Panc1 (cell line): ENCODE data around the gene TRIL. TPM values are rescaled to one million over a fixed set of nuclear protein-coding genes. Genes with fewer than 3 reads are reported as not detected.

Experiments
- ATAC-seq: fragments of 200-7000 bp; cut with Tn5 transposase; 2 replicates; pipeline ENCODE4 v1.9.1; 2020; ENCODE audit warnings: mild to moderate bottlenecking, moderate library complexity
- BruUV-seq: library from RNA; stranded (reverse); fragments of 400-500 nt; replicated peaks from 2 replicates; lab custom pipeline; 2021; lab: Mats Ljungman, UMichigan
- CTCF ChIA-PET: fragments of 300-600 bp; sonication (Branson Sonifier 250); formaldehyde crosslinking; loops from one replicate; lab custom pipeline; 2022; ENCODE audit warnings: antibody characterized with exemption; lab: Charles Lee
- POLR2A ChIA-PET: fragments of 300-600 bp; sonication (Branson Sonifier 250); formaldehyde crosslinking; loops from one replicate; lab custom pipeline; 2022; ENCODE audit warnings: antibody characterized with exemption; lab: Charles Lee
- DNase-seq: peaks from one replicate; pipeline ENCODE4 v3.0.0-alpha.2; 2010; ENCODE audit warnings: low read depth, low spot score
- H3K27ac ChIP-seq: 2 replicates; pipeline ENCODE4 v1.5.1; 2011; ENCODE audit warnings: mild to moderate bottlenecking, low read length, inconsistent platforms
- H3K27me3 ChIP-seq: fragments of 200-500 bp; sonication (Bioruptor generic); 2 replicates; pipeline ENCODE4 v1.6.0; 2014; ENCODE audit warnings: low read length, inconsistent platforms; ENCODE audit not compliant: control insufficient read depth, insufficient read depth
- H3K36me3 ChIP-seq: fragments of 200-500 bp; sonication (Bioruptor generic); 2 replicates; pipeline ENCODE4 v1.5.1; 2014; ENCODE audit warnings: inconsistent platforms, mild to moderate bottlenecking, low read length, moderate library complexity; ENCODE audit not compliant: control insufficient read depth, insufficient read depth
- H3K4me1 ChIP-seq: 2 replicates; pipeline ENCODE4 v1.5.1; 2011; ENCODE audit warnings: inconsistent platforms, mild to moderate bottlenecking, low read length, moderate library complexity; ENCODE audit not compliant: control insufficient read depth, insufficient read depth
- H3K4me3 ChIP-seq, 2 experiments: 2 replicates each; pipeline ENCODE4 v1.5.1; 2011 to 2012; ENCODE audit warnings: low read depth in 2 of 2, low read length in 2 of 2, mild to moderate bottlenecking in 2 of 2, inconsistent platforms in 1 of 2, moderate library complexity in 1 of 2
- H3K9me3 ChIP-seq: fragments of 200-500 bp; sonication (Bioruptor generic); 2 replicates; pipeline ENCODE4 v1.5.1; 2014; ENCODE audit warnings: low read depth, mild to moderate bottlenecking, inconsistent platforms, low read length, moderate library complexity; ENCODE audit not compliant: control insufficient read depth, insufficient read depth
- POLR2AphosphoS5 ChIP-seq: IDR thresholded peaks from 2 replicates; pipeline ENCODE4 v1.6.1; 2012; ENCODE audit warnings: mild to moderate bottlenecking, low read depth, low read length, moderate library complexity
- TCF7L2 ChIP-seq: IDR thresholded peaks from 2 replicates; pipeline ENCODE4 v1.6.1; 2011; ENCODE audit warnings: mild to moderate bottlenecking, low read depth, low read length, inconsistent platforms
- in situ Hi-C: cut with HindIII; loops from 2 replicates; pipeline ENCODE4 v1.10.0; 2016; ENCODE audit warnings: low sequenced_read_pairs, low pct_unique_long_range_greater_than_20kb
- intact Hi-C: fragments of 100-400 bp; cut with micrococcal nuclease; formaldehyde crosslinking; loops from one replicate; pipeline ENCODE4 v1.10.0; 2022; ENCODE audit not compliant: unreplicated experiment
- total RNA-seq: library from RNA; stranded (reverse); gene quantifications from one replicate; pipeline ENCODE4 v1.2.1, GENCODE V29; 2021; ENCODE audit not compliant: unreplicated experiment
- TF ChIP-seq, protein P1 (sequence below): fragments of 450-650 bp; IDR thresholded peaks from 2 replicates; pipeline ENCODE4 v1.5.1; 2017; ENCODE audit warnings: mild to moderate bottlenecking
- TF ChIP-seq, protein P2 (sequence below), 2 experiments: IDR thresholded peaks; 2 replicates each; pipeline ENCODE4 v1.6.1; 2011 to 2012; ENCODE audit warnings: low read depth in 2 of 2, control low read depth in 1 of 2, low read length in 1 of 2, mild to moderate bottlenecking in 1 of 2, moderate library complexity in 1 of 2; ENCODE audit not compliant: insufficient read depth in 1 of 2

TRIL gene
- total RNA-seq, 1 experiment from 2014 or later = not detected

DNA sequence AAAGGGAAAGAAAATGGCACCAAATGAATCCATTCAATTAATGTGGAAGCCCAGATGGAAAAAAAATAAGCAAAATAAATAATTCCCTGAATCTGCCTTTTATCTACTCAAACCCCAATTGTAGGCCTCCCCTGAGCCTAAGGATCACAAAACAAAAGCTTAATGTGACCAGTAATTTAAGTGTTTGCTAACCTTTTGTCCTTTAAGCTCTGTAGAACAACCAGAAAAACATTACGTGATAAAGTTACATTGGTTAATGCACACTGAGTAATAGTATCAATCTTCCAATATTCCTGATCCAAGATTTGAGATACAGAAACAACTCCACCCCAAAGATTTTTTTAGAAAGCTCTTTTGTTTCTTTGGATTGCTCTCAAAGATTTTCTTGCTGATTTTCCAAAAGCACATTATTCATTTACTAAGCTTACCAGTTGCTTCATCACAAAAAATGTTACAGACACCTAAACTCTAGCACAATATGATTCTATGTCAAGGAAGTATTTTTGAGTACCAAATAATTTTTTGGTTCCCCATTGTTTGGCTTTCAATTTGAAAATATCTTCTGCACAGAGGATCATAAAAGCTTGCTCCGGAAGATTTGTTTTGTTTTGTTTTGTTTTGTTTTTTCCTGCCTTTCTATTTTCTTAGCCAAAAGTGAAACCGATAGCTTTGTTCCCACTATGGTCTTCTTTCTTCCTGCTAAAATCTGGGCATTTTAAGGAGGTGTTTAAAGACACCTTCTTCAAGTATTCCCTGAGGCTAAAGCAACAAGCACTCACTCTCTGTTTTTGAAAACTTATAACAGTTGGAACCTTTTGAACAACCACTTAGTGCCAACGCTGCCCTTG lies 54.2 kb downstream of the TRIL start:
- ATAC-seq (no peak), DNase-seq (no peak)
- Histone ChIP-seq H3K27ac (no peak overlapping the region), H3K36me3 (no peaks in the 10 kb centered on the region), H3K9me3 (no peaks in the 10 kb centered on the region), H3K27me3 (peaks cover 14% of the 10 kb centered on the region), H3K4me3 (peak overlapping the region in 1 of 2 experiments; percentile 19; a peak in 2 of 4 replicates), H3K4me1 (no peaks in the 10 kb centered on the region)
- intact Hi-C loops = no loop called here
- BruUV-seq = no TSS peak
- TF ChIP-seq TCF7L2 (no peak), POLR2AphosphoS5 (no peak)
- TF ChIP-seq, protein P1, sequence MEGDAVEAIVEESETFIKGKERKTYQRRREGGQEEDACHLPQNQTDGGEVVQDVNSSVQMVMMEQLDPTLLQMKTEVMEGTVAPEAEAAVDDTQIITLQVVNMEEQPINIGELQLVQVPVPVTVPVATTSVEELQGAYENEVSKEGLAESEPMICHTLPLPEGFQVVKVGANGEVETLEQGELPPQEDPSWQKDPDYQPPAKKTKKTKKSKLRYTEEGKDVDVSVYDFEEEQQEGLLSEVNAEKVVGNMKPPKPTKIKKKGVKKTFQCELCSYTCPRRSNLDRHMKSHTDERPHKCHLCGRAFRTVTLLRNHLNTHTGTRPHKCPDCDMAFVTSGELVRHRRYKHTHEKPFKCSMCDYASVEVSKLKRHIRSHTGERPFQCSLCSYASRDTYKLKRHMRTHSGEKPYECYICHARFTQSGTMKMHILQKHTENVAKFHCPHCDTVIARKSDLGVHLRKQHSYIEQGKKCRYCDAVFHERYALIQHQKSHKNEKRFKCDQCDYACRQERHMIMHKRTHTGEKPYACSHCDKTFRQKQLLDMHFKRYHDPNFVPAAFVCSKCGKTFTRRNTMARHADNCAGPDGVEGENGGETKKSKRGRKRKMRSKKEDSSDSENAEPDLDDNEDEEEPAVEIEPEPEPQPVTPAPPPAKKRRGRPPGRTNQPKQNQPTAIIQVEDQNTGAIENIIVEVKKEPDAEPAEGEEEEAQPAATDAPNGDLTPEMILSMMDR = no peak
- TF ChIP-seq, protein P2, sequence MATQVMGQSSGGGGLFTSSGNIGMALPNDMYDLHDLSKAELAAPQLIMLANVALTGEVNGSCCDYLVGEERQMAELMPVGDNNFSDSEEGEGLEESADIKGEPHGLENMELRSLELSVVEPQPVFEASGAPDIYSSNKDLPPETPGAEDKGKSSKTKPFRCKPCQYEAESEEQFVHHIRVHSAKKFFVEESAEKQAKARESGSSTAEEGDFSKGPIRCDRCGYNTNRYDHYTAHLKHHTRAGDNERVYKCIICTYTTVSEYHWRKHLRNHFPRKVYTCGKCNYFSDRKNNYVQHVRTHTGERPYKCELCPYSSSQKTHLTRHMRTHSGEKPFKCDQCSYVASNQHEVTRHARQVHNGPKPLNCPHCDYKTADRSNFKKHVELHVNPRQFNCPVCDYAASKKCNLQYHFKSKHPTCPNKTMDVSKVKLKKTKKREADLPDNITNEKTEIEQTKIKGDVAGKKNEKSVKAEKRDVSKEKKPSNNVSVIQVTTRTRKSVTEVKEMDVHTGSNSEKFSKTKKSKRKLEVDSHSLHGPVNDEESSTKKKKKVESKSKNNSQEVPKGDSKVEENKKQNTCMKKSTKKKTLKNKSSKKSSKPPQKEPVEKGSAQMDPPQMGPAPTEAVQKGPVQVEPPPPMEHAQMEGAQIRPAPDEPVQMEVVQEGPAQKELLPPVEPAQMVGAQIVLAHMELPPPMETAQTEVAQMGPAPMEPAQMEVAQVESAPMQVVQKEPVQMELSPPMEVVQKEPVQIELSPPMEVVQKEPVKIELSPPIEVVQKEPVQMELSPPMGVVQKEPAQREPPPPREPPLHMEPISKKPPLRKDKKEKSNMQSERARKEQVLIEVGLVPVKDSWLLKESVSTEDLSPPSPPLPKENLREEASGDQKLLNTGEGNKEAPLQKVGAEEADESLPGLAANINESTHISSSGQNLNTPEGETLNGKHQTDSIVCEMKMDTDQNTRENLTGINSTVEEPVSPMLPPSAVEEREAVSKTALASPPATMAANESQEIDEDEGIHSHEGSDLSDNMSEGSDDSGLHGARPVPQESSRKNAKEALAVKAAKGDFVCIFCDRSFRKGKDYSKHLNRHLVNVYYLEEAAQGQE (IDR thresholded peaks at IDR 0.05; ENCODE audit: insufficient read depth in 1 of 2, low read depth in 2 of 2, low read length in 1 of 2) = no peak
- in situ Hi-C loops = no loop called here
- POLR2A ChIA-PET = interaction anchor here (0.6 kb wide), 1 partner anchor 173 kb away, joined by 3 read pairs; no protein-coding TSS in a partner anchor
- CTCF ChIA-PET = interaction anchor here (0.9 kb wide), 1 partner anchor 52 kb away, joined by 4 read pairs; no protein-coding TSS in a partner anchor

Other genes starting within 250 kb of the TRIL start
- 1.1 TPM for gene CPVL, start 188.2 kb upstream of the TRIL start, total RNA-seq
- 0.15 TPM for gene CHN2, start 236.4 kb upstream of the TRIL start, total RNA-seq